IMR-90 (cell line): ENCODE results near the gene NMRAL1. TPM values are rescaled to one million over a fixed set of nuclear protein-coding genes. Genes with fewer than 3 reads are reported as not detected.
A peak's percentile ranks its signal among the peaks of the same experiment; 100 is the strongest.

Experiments used
- ATAC-seq: fragments of 200-7000 bp; cut with Tn5 transposase; 2 replicates; pipeline ENCODE4 v1.9.1; 2020; ENCODE audit warnings: low read depth, mild to moderate bottlenecking, moderate library complexity
- BruUV-seq: library from RNA; stranded (reverse); fragments of 400-500 nt; replicated peaks from 2 replicates; lab custom pipeline; 2021; lab: Mats Ljungman, UMichigan
- CTCF ChIA-PET: fragments of 300-600 bp; formaldehyde crosslinking; extraction: SDS; loops from one replicate; lab custom pipeline; 2021; ENCODE audit warnings: antibody characterized with exemption; lab: Yijun Ruan, JAX
- POLR2A ChIA-PET: fragments of 300-600 bp; sonication (Branson Sonifier 250); formaldehyde crosslinking; loops from one replicate; lab custom pipeline; 2022; ENCODE audit warnings: antibody characterized with exemption; ENCODE audit not compliant: unreplicated experiment; lab: Charles Lee
- DNase-seq: peaks from one replicate; pipeline ENCODE4 v3.0.0; 2013
- H2AFZ ChIP-seq: replicated peaks from 2 replicates; pipeline ENCODE3; 2013; ENCODE audit warnings: low read length, mild to moderate bottlenecking; ENCODE audit not compliant: poor library complexity
- H2AK5ac ChIP-seq: 2 replicates; pipeline ENCODE4 v1.6.1; 2013; ENCODE audit warnings: low read depth, low read length, inconsistent platforms
- H2AK9ac ChIP-seq: replicated peaks from 2 replicates; pipeline ENCODE3; 2013; ENCODE audit warnings: mild to moderate bottlenecking, low read depth, low read length, moderate library complexity; ENCODE audit not compliant: poor library complexity
- H2BK120ac ChIP-seq: 2 replicates; pipeline ENCODE4 v1.6.1; 2013; ENCODE audit warnings: low read depth, low read length, inconsistent platforms
- H2BK15ac ChIP-seq: 3 replicates; pipeline ENCODE4 v1.6.1; 2013; ENCODE audit warnings: low read depth, low read length, inconsistent platforms
- H2BK20ac ChIP-seq: 2 replicates; pipeline ENCODE4 v1.6.1; 2013; ENCODE audit warnings: low read depth, mild to moderate bottlenecking, inconsistent platforms, low read length, moderate library complexity
- H2BK5ac ChIP-seq: 2 replicates; pipeline ENCODE4 v1.6.1; 2013; ENCODE audit warnings: mild to moderate bottlenecking, low read depth, low read length, inconsistent platforms; ENCODE audit not compliant: poor library complexity, severe bottlenecking
- H3K14ac ChIP-seq: replicated peaks from 2 replicates; pipeline ENCODE4 v1.6.1; 2013; ENCODE audit warnings: low read depth, low read length, inconsistent platforms
- H3K18ac ChIP-seq: 2 replicates; pipeline ENCODE4 v1.6.1; 2013; ENCODE audit warnings: low read depth, low read length, control low read depth
- H3K23ac ChIP-seq: 2 replicates; pipeline ENCODE4 v1.6.1; 2013; ENCODE audit warnings: low read depth, low read length, inconsistent platforms
- H3K27ac ChIP-seq: 2 replicates; pipeline ENCODE4 v1.5.1; 2013; ENCODE audit warnings: mild to moderate bottlenecking, control low read depth, low read length; ENCODE audit not compliant: insufficient read depth
- H3K27me3 ChIP-seq: 2 replicates; pipeline ENCODE4 v1.6.1; 2013; ENCODE audit warnings: low read length; ENCODE audit not compliant: control insufficient read depth, insufficient read depth
- H3K36me3 ChIP-seq: 2 replicates; pipeline ENCODE4 v1.6.1; 2013; ENCODE audit warnings: low read length, mixed read lengths; ENCODE audit not compliant: control insufficient read depth, insufficient read depth
- H3K4ac ChIP-seq: 2 replicates; pipeline ENCODE4 v1.6.1; 2013; ENCODE audit warnings: low read depth, low read length, inconsistent platforms
- H3K4me1 ChIP-seq: 2 replicates; pipeline ENCODE4 v1.6.1; 2013; ENCODE audit warnings: low read length, mixed read lengths; ENCODE audit not compliant: control insufficient read depth, insufficient read depth
- H3K4me2 ChIP-seq: 2 replicates; pipeline ENCODE4 v1.6.1; 2013; ENCODE audit warnings: low read depth, mild to moderate bottlenecking, control low read depth, low read length, moderate library complexity
- H3K4me3 ChIP-seq: 2 replicates; pipeline ENCODE4 v1.5.1; 2013; ENCODE audit warnings: low read depth, mild to moderate bottlenecking, control low read depth, low read length, moderate library complexity; ENCODE audit not compliant: insufficient read depth
- H3K56ac ChIP-seq: 2 replicates; pipeline ENCODE4 v1.6.1; 2013; ENCODE audit warnings: low read length, inconsistent platforms; ENCODE audit not compliant: insufficient read depth; ENCODE audit errors: extremely low read depth
- H3K79me1 ChIP-seq, 2 experiments: 2 replicates each; pipeline ENCODE4 v1.6.1; 2013; ENCODE audit warnings: low read length in 2 of 2, inconsistent platforms in 1 of 2, low read depth in 1 of 2
- H3K9ac ChIP-seq: 2 replicates; pipeline ENCODE4 v1.6.1; 2013; ENCODE audit warnings: low read depth, low read length, control low read depth
- H3K9me1 ChIP-seq: 2 replicates; pipeline ENCODE4 v1.6.1; 2013; ENCODE audit warnings: low read length, inconsistent platforms; ENCODE audit not compliant: insufficient read depth
- H3K9me3 ChIP-seq: 2 replicates; pipeline ENCODE4 v1.6.1; 2013; ENCODE audit warnings: low read length; ENCODE audit not compliant: control insufficient read depth, insufficient read depth
- H4K20me1 ChIP-seq: 2 replicates; pipeline ENCODE4 v1.6.1; 2013; ENCODE audit warnings: low read length, inconsistent platforms; ENCODE audit not compliant: insufficient read depth
- H4K5ac ChIP-seq: 2 replicates; pipeline ENCODE4 v1.6.1; 2013; ENCODE audit warnings: mild to moderate bottlenecking, low read depth, low read length, control low read depth
- H4K8ac ChIP-seq, 2 experiments: 2 replicates each; pipeline ENCODE4 v1.6.1; 2013; ENCODE audit warnings: low read depth in 2 of 2, low read length in 2 of 2, control low read depth in 1 of 2, inconsistent platforms in 1 of 2
- H4K91ac ChIP-seq: 2 replicates; pipeline ENCODE4 v1.6.1; 2013; ENCODE audit warnings: low read depth, low read length, inconsistent platforms; ENCODE audit not compliant: insufficient read depth
- CHD1 ChIP-seq: IDR thresholded peaks from 2 replicates; pipeline ENCODE4 v1.6.1; 2012; ENCODE audit warnings: low read depth, low read length, improper control_type of control experiment
- CTCF ChIP-seq: conservative IDR thresholded peaks from 2 replicates; pipeline ENCODE4 v1.5.1; 2012; ENCODE audit warnings: mild to moderate bottlenecking, low read depth, low read length, improper control_type of control experiment
- NFE2L2 ChIP-seq: fragments of 150-350 bp; IDR thresholded peaks from 2 replicates; pipeline ENCODE4 v1.6.1; 2016; ENCODE audit warnings: low read depth, mild to moderate bottlenecking, low read length
- RAD21 ChIP-seq: IDR thresholded peaks from 2 replicates; pipeline ENCODE4 v1.6.1; 2012; ENCODE audit warnings: low read length, improper control_type of control experiment
- RCOR1 ChIP-seq: IDR thresholded peaks from 2 replicates; pipeline ENCODE4 v1.6.1; 2012; ENCODE audit warnings: mild to moderate bottlenecking, low read length, improper control_type of control experiment; ENCODE audit not compliant: insufficient replicate concordance
- SMC3 ChIP-seq: fragments of 150-350 bp; IDR thresholded peaks from 2 replicates; pipeline ENCODE4 v1.6.1; 2016; ENCODE audit warnings: low read depth, mild to moderate bottlenecking, antibody characterized with exemption, low read length, moderate library complexity
- WGBS, 2 experiments: methylation state at CpG; one replicate each; pipeline versions ENCODE4 v1.1.5 to v1.1.7; 2013; ENCODE audit warnings: missing lambda C conversion rate in 2 of 2; ENCODE audit not compliant: insufficient read length in 1 of 2; ENCODE audit errors: extremely low coverage in 2 of 2; 5-methylcytosine and 5-hydroxymethylcytosine counted together
- dilution Hi-C: fragments of 300-500 bp; cut with HindIII; formaldehyde crosslinking; loops from one replicate; pipeline ENCODE4 v1.14.3; 2018; ENCODE audit warnings: low sequenced_read_pairs; ENCODE audit not compliant: unreplicated experiment
- in situ Hi-C: fragments of 300-500 bp; cut with MboI; formaldehyde crosslinking; loops from 3 replicates; pipeline ENCODE4 v1.14.3; 2019; ENCODE audit warnings: low sequenced_read_pairs, inconsistent platforms, mixed read lengths
- intact Hi-C: fragments of 100-400 bp; cut with micrococcal nuclease; formaldehyde crosslinking; loops from 2 replicates; pipeline ENCODE4 v1.10.0; 2022
- polyA plus RNA-seq, 3 experiments: library from polyadenylated mRNA; depleted of rRNA; stranded (reverse); fragments of >200 nt; gene quantifications; 2 replicates each; pipeline ENCODE4 v1.2.3, GENCODE V29; 2012; ENCODE audit warnings: low replicate concordance in 1 of 3
- total RNA-seq: library from RNA; depleted of rRNA; stranded (reverse); fragments of >200 nt; gene quantifications from 2 replicates; pipeline ENCODE4 v1.2.3, GENCODE V29; 2012

The NMRAL1 gene
- total and polyA plus RNA-seq, 2 of the 4 experiments (the other 2 are of a cell fraction), result 48.6 to 67.6 TPM

GRCh38 chr16:4517812-4518680, 43.6 kb upstream of the NMRAL1 start:
- dilution Hi-C loops, result no loop called here
- intact Hi-C loops, result loop anchor here (1.0 to 10.0 kb wide), 2 partner anchors 30 to 437 kb away; partner anchors contain the start of gene SEC14L5
- no TSS peak for BruUV-seq

More at GRCh38 chr16:4517812-4518680, 43.6 kb upstream of the NMRAL1 start:
- Histone ChIP-seq H3K4me1 (peaks cover 7% of the 10 kb centered on the region), H3K36me3 (peaks cover 12% of the 10 kb centered on the region), H3K27ac (no peak overlapping the region), H3K56ac (no peak overlapping the region), H4K5ac (no peak overlapping the region), H3K27me3 (no peaks in the 10 kb centered on the region), H3K23ac (no peak overlapping the region), H2BK20ac (no peak overlapping the region), H3K4me3 (no peak overlapping the region), H3K14ac (no peak overlapping the region), H3K9me3 (no peaks in the 10 kb centered on the region), H2AK5ac (no peak overlapping the region), H3K18ac (no peak overlapping the region), H3K79me1 (peaks cover 15 to 42% of the 10 kb centered on the region in 2 experiments), H3K9ac (no peak overlapping the region), H4K91ac (no peak overlapping the region), H3K9me1 (no peaks in the 10 kb centered on the region), H4K20me1 (peaks cover 18% of the 10 kb centered on the region; the same call in 1 of the 2 replicates), H2BK15ac (no peak overlapping the region), H2AK9ac (no peak overlapping the region), H2BK5ac (no peak overlapping the region), H2AFZ (no peak overlapping the region), H3K4ac (no peak overlapping the region), H3K4me2 (no peak overlapping the region), H2BK120ac (no peak overlapping the region), H4K8ac (no peak overlapping the region)
- TF ChIP-seq CTCF (peak; percentile 65), RCOR1 (no peak), RAD21 (peak; percentile 79), NFE2L2 (no peak), SMC3 (peak; percentile 54), CHD1 (no peak)
- DNase-seq (peak; percentile 46), ATAC-seq (peak; percentile 74)
- ChIA-PET POLR2A (interaction anchor here (0.5 kb wide), 1 partner anchor 36 kb away, joined by 3 read pairs; no protein-coding TSS in a partner anchor), CTCF (no interaction called here)
- in situ Hi-C loops, result loop anchor here (25.0 kb wide), 1 partner anchor 444 kb away; the partner anchor contains the start of gene SEC14L5
- WGBS, 2 experiments, result 58% methylated on average over 5 of the region's 12 CpGs; no CpG with 5 or more reads in 1 of the 2 experiments
